Uterus (tissue), 2 donors: ENCODE measurements around the gene SNAPC3.

ENCODE experiments used
- POLR2A ChIP-seq, 2 donors: fragments of 450-650 bp; IDR thresholded peaks; one replicate each; pipeline ENCODE4 v1.6.1; 2016; ENCODE audit warnings: antibody characterized with exemption in 2 of 2, mild to moderate bottlenecking in 1 of 2, moderate library complexity in 1 of 2
- TF ChIP-seq, protein P1 (sequence below), 4 experiments: fragments of 200-600 bp in 2 of 4; fragments of 450-650 bp in 2 of 4; sonication (generic) in 2 of 4; IDR thresholded peaks; one replicate each; pipeline ENCODE4 v1.5.1; 2016 to 2019; ENCODE audit warnings: antibody characterized with exemption in 4 of 4, mild to moderate bottlenecking in 2 of 4, moderate library complexity in 1 of 4

DNA sequence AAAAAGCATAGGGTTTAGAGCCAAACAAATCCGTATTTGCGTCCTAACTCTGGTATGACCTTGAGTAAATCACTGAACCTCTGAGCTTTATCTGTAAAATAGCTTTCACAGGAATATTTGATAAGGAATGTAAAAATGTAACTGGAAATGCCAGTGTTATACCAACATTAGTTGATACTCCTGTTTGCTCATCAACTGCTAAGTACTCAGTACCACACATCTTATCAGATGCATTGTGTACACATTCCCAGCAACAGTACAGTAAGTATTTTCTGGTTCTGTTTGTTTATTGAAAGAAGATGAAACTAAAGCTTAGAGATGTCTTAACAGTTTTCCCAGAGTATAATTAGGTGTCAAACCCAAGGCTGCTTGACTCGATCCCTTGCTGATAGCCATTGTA is 21.5 kb downstream of the SNAPC3 start:
- TF ChIP-seq, protein P1, sequence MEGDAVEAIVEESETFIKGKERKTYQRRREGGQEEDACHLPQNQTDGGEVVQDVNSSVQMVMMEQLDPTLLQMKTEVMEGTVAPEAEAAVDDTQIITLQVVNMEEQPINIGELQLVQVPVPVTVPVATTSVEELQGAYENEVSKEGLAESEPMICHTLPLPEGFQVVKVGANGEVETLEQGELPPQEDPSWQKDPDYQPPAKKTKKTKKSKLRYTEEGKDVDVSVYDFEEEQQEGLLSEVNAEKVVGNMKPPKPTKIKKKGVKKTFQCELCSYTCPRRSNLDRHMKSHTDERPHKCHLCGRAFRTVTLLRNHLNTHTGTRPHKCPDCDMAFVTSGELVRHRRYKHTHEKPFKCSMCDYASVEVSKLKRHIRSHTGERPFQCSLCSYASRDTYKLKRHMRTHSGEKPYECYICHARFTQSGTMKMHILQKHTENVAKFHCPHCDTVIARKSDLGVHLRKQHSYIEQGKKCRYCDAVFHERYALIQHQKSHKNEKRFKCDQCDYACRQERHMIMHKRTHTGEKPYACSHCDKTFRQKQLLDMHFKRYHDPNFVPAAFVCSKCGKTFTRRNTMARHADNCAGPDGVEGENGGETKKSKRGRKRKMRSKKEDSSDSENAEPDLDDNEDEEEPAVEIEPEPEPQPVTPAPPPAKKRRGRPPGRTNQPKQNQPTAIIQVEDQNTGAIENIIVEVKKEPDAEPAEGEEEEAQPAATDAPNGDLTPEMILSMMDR (IDR thresholded peaks at IDR 0.05): no peak
- TF ChIP-seq POLR2A (IDR thresholded peaks at IDR 0.05): no peak
